ENCODE results near the gene ATG13.

GRCh38 chr11:46666516-46666915 is 49.2 kb downstream of the ATG13 start:
- TF ChIP-seq POLR2A (IDR thresholded peaks at IDR 0.05; ENCODE audit: low read depth, low read length) (no peak), RAD21 (IDR thresholded peaks at IDR 0.05; ENCODE audit: low read length) (no peak), CHD1 (IDR thresholded peaks at IDR 0.05; ENCODE audit: low read depth, low read length) (no peak), CTCF (conservative IDR thresholded peaks at IDR 0.05; ENCODE audit: low read depth, low read length) (no peak), CEBPB (IDR thresholded peaks at IDR 0.05; ENCODE audit: low read depth, low read length) (no peak), ELK1 (IDR thresholded peaks at IDR 0.05; ENCODE audit: borderline replicate concordance, low read depth, low read length) (no peak), SMC3 (IDR thresholded peaks at IDR 0.05; ENCODE audit: low read depth, low read length) (no peak), NFE2L2 (IDR thresholded peaks at IDR 0.05; ENCODE audit: low read depth, low read length) (no peak), USF2 (IDR thresholded peaks at IDR 0.05; ENCODE audit: low read depth, low read length) (no peak), BHLHE40 (IDR thresholded peaks at IDR 0.05; ENCODE audit: low read depth, low read length) (no peak), MAFK (IDR thresholded peaks at IDR 0.05; ENCODE audit: low read depth, low read length) (no peak), RCOR1 (IDR thresholded peaks at IDR 0.05; ENCODE audit: insufficient replicate concordance, low read length) (no peak)

Measured in IMR-90 (cell line).